ENCODE measurements around the gene CAMK4. TPM values are rescaled to one million over a fixed set of nuclear protein-coding genes. Genes with fewer than 3 reads are reported as not detected.

The CAMK4 gene
- total RNA-seq, 1 experiment from 2014 or later, result 6.3 TPM

DNA sequence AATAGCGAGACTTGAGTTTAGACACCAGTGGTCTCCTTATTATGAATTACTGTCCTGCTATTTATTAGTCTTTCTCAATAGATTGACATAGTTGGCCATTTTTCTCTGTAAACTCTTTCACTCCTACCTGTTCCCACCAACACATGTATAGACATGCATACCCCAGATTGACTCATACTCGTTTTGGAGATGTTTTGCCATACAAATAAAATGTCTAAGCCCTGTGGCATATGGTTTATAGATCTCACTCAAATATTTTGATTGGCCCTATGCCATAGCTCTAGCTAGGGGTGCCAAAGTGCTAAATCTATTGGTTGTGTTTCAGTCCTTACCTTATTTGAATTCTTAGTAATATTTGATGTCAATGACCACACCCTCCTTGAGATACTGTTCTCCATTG is 42.3 kb downstream of the CAMK4 start:
- WGBS (ENCODE audit: extremely low coverage, insufficient read length, low lambda C conversion rate), result no CpG with 5 or more reads among the region's 2 CpGs
- peaks cover 4% of the 10 kb centered on the region; the same call in 1 of the 2 replicates for H3K27me3 ChIP-seq (ENCODE audit: insufficient read depth, low read length)

More for the DNA sequence above, 42.3 kb downstream of the CAMK4 start:
- Mint-ChIP-seq H3K36me3 (ENCODE audit: insufficient read depth in 1 of 3, low read depth in 3 of 3) (no peaks in the 10 kb centered on the region), H3K4me1 (peaks cover 0 to 3% of the 10 kb centered on the region in 2 experiments; a peak in 2 of 4 replicates), H3K27me3 (ENCODE audit: low read depth) (peaks cover 16% of the 10 kb centered on the region), H3K9me3 (no peaks in the 10 kb centered on the region), H3K4me3 (no peak overlapping the region), H3K27ac (no peak overlapping the region)
- H3K9me3 ChIP-seq (ENCODE audit: control insufficient read depth, low read depth, low read length), result no peaks in the 10 kb centered on the region
- no peak overlapping the region for H3K23ac ChIP-seq (ENCODE audit: insufficient read length, low read depth, low read length)
- H2BK5ac ChIP-seq (ENCODE audit: insufficient read length, low read length), result no peak overlapping the region
- H2BK120ac ChIP-seq (ENCODE audit: low read depth, low read length, poor library complexity, severe bottlenecking), result no peak overlapping the region
- no peak overlapping the region for H2BK12ac ChIP-seq (ENCODE audit: insufficient read length, low read depth, low read length)
- H3K23me2 ChIP-seq (ENCODE audit: insufficient read length, low read depth, low read length, poor library complexity, severe bottlenecking), result no peaks in the 10 kb centered on the region
- no peak overlapping the region for H2AK5ac ChIP-seq (ENCODE audit: insufficient read length, low read length)
- H3K4me2 ChIP-seq (ENCODE audit: insufficient read depth, insufficient read length, low read length), result no peak overlapping the region
- H3K9ac ChIP-seq (ENCODE audit: extremely low read depth, insufficient read length, low read length), result no peak overlapping the region
- no peak overlapping the region for H4K8ac ChIP-seq (replicated peaks; ENCODE audit: insufficient read length, low read depth, low read length)
- no peak overlapping the region for H4K91ac ChIP-seq (ENCODE audit: insufficient read length, low read depth, low read length)
- H3K4me1 ChIP-seq (ENCODE audit: insufficient read depth, low read length), result no peaks in the 10 kb centered on the region
- H2AFZ ChIP-seq (ENCODE audit: low read length), result no peak overlapping the region
- no peak overlapping the region for H3K56ac ChIP-seq (ENCODE audit: insufficient read length, low read depth, low read length)
- H3K79me2 ChIP-seq (ENCODE audit: insufficient read depth, low read length), result no peaks in the 10 kb centered on the region
- no peak for DNase-seq
- no peak overlapping the region for H3K14ac ChIP-seq (ENCODE audit: insufficient read depth, low read length)
- H2BK20ac ChIP-seq (ENCODE audit: low read depth, low read length, poor library complexity, severe bottlenecking), result no peak overlapping the region
- H3T11ph ChIP-seq (ENCODE audit: low read length), result no peak overlapping the region
- no peaks in the 10 kb centered on the region for H4K20me1 ChIP-seq (ENCODE audit: control insufficient read depth, insufficient read depth, insufficient read length)
- no peak overlapping the region for H3K27ac ChIP-seq (ENCODE audit: insufficient read length, low read depth, low read length)
- no peaks in the 10 kb centered on the region for H3K79me1 ChIP-seq (ENCODE audit: insufficient read depth, low read depth, low read length, poor library complexity, severe bottlenecking)
- TF ChIP-seq, protein P1, sequence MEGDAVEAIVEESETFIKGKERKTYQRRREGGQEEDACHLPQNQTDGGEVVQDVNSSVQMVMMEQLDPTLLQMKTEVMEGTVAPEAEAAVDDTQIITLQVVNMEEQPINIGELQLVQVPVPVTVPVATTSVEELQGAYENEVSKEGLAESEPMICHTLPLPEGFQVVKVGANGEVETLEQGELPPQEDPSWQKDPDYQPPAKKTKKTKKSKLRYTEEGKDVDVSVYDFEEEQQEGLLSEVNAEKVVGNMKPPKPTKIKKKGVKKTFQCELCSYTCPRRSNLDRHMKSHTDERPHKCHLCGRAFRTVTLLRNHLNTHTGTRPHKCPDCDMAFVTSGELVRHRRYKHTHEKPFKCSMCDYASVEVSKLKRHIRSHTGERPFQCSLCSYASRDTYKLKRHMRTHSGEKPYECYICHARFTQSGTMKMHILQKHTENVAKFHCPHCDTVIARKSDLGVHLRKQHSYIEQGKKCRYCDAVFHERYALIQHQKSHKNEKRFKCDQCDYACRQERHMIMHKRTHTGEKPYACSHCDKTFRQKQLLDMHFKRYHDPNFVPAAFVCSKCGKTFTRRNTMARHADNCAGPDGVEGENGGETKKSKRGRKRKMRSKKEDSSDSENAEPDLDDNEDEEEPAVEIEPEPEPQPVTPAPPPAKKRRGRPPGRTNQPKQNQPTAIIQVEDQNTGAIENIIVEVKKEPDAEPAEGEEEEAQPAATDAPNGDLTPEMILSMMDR (conservative IDR thresholded peaks at IDR 0.05), result no peak
- no peak overlapping the region for H3K18ac ChIP-seq (ENCODE audit: insufficient read length, low read depth, low read length)
- no peak overlapping the region for H3K4ac ChIP-seq (ENCODE audit: low read depth, low read length)
- H2BK15ac ChIP-seq (ENCODE audit: low read depth, low read length), result no peak overlapping the region
- no peak overlapping the region for H4K5ac ChIP-seq (ENCODE audit: insufficient read length, low read depth, low read length)
